ENCODE measurements around the gene TEDC1.
"Not testable (repeated sequence)": the region's sequence is repeated elsewhere in the genome, so short reads cannot be mapped to it uniquely, and the experiment has no call there.

Gene TEDC1

GRCh38 chr14:105541218-105541875 lies 50.3 kb downstream of the TEDC1 start:
- ChIA-PET CTCF (interaction anchor here (0.7 to 1.3 kb wide), 2 partner anchors 832 to 876 kb away, joined by 3 to 4 read pairs; no protein-coding TSS in a partner anchor), POLR2A (no interaction called here)
- TF ChIP-seq, protein P1, sequence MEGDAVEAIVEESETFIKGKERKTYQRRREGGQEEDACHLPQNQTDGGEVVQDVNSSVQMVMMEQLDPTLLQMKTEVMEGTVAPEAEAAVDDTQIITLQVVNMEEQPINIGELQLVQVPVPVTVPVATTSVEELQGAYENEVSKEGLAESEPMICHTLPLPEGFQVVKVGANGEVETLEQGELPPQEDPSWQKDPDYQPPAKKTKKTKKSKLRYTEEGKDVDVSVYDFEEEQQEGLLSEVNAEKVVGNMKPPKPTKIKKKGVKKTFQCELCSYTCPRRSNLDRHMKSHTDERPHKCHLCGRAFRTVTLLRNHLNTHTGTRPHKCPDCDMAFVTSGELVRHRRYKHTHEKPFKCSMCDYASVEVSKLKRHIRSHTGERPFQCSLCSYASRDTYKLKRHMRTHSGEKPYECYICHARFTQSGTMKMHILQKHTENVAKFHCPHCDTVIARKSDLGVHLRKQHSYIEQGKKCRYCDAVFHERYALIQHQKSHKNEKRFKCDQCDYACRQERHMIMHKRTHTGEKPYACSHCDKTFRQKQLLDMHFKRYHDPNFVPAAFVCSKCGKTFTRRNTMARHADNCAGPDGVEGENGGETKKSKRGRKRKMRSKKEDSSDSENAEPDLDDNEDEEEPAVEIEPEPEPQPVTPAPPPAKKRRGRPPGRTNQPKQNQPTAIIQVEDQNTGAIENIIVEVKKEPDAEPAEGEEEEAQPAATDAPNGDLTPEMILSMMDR (IDR thresholded peaks at IDR 0.05; ENCODE audit: control extremely low read depth, extremely low read depth, low read depth, missing control alignments), result no peak
- DNase-seq (ENCODE audit: extremely low spot score), result no peak

DNA sequence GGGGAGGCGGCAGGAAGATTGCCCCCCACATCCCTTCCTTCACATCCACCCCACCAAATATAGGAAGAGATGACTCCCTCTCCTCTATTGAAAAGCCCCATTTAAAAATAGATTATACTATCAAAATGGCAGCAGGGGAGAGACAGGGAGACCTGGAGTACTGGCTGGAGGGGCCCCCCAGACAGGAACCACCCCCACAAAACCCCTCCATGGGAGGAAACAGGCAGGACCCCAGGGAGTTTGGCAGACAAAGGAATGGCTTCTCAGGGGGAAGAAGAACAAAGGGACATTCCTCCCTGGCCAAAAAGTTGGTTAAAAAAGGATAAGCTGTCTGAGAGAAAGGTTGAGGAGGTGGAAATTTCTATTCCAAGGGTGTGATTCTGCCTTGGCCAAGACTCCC lies 54.6 kb downstream of the TEDC1 start:
- CTCF ChIA-PET, result interaction anchor here (1.5 to 3.4 kb wide), 2 partner anchors 13 to 872 kb away, joined by 7 to 19 read pairs; no protein-coding TSS in a partner anchor
- POLR2A ChIA-PET; DNase-seq (ENCODE audit: extremely low spot score): not testable (repeated sequence)

- DNase-seq (ENCODE audit: extremely low spot score); POLR2A ChIA-PET; CTCF ChIA-PET: not testable (repeated sequence)
These were observed 55.4 kb downstream of the TEDC1 start for GRCh38 chr14:105546410-105546809.

DNA sequence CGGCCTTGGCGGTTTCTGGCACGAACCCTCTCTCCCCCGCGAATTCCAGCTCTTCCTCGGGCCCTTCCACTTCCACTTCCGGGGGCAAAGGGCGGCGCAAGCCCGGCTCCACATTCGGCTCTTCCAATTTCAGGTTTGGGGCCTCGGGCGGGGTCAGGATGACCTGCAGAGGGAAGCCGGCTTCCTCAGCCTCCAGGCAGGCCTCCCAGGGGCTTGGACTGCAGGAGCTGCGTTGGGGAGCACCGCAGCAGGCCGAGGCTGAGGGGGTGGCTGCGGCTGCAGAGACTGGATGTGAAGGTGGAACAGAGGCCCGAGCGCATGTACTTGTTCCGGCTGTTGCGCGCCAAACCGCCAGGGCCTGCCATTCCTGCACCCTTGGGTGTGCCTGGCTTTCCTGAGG lies 56.0 kb downstream of the TEDC1 start:
- POLR2A ChIA-PET; CTCF ChIA-PET; DNase-seq (ENCODE audit: extremely low spot score): not testable (repeated sequence)

DNA sequence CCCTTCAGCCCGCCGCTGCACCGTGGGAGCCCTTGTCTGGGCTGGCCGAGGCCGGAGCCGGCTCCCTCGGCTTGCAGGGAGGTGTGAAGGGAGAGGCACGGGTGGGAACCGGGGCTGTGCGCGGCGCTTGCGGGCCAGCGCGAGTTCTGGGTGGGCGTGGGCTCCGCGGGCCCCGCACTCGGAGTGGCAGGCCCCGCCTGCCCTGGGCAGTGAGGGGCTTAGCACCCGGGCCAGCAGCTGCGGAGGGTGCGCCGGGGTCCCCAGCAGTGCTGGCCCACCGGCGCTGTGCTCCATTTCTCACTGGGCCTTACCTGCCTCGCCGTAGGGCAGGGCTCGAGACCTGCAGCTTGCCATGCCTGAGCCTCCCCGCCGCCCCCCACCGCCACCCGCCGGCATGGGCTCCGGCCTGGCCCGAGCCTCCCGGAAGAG lies 56.7 kb downstream of the TEDC1 start:
- DNase-seq (ENCODE audit: extremely low spot score), result no peak
- POLR2A ChIA-PET, result no interaction called here
- CTCF ChIA-PET, result interaction anchor here (0.9 to 3.8 kb wide), 5 partner anchors 9 to 870 kb away, joined by 3 to 39 read pairs (median 8); no protein-coding TSS in a partner anchor
- TF ChIP-seq, protein P1 (IDR thresholded peaks at IDR 0.05; ENCODE audit: control extremely low read depth, extremely low read depth, low read depth, missing control alignments), result no peak
